Activated CD4-positive, alpha-beta T cell treated with anti-CD3 and anti-CD28 coated beads, Interleukin-2, amount 50 U/mL, for 1 hour (primary cell): ENCODE measurements around the gene LEMD3.
A peak's percentile ranks its signal among the peaks of the same experiment; 100 is the strongest.

Source experiments
- DNase-seq: peaks from one replicate; pipeline ENCODE4 v3.0.0-alpha.2; 2020

The LEMD3 gene

GRCh38 chr12:65169320-65170208, at the start of gene LEMD3:
Gene LEMD3, plus strand, starts transcription at chr12:65169583. Its CDS starts 14 bp downstream, at chr12:65169597.
- peak; percentile 95 for DNase-seq

- DNase-seq: no peak
Measured at GRCh38 chr12:65121049-65121955, 48.1 kb upstream of the LEMD3 start, which contains the start of gene WIF1. Gene WIF1, minus strand, starts transcription at chr12:65121305. Its CDS starts 114 bp downstream, at chr12:65121191.

- no peak for DNase-seq
Measured at GRCh38 chr12:65121956-65122469, 47.4 kb upstream of the LEMD3 start.

- no peak for DNase-seq
Measured at GRCh38 chr12:65122703-65123102, 46.7 kb upstream of the LEMD3 start.

- DNase-seq: no peak
Measured at GRCh38 chr12:65123435-65124063, 45.8 kb upstream of the LEMD3 start.

GRCh38 chr12:65125247-65125646, 44.1 kb upstream of the LEMD3 start:
- DNase-seq: no peak

- DNase-seq: no peak
Measured at GRCh38 chr12:65125975-65126374, 43.4 kb upstream of the LEMD3 start.

- no peak for DNase-seq
Measured at GRCh38 chr12:65126482-65126881, 42.9 kb upstream of the LEMD3 start.

GRCh38 chr12:65133879-65134278, 35.5 kb upstream of the LEMD3 start:
- DNase-seq: no peak

- no peak for DNase-seq
Measured at GRCh38 chr12:65139389-65139788, 30.0 kb upstream of the LEMD3 start.

- no peak for DNase-seq
Measured at GRCh38 chr12:65140738-65141137, 28.6 kb upstream of the LEMD3 start.

- DNase-seq: no peak
Measured at GRCh38 chr12:65147312-65147905, 22.0 kb upstream of the LEMD3 start.

GRCh38 chr12:65152012-65152411, 17.4 kb upstream of the LEMD3 start:
- no peak for DNase-seq

GRCh38 chr12:65152596-65152995, 16.8 kb upstream of the LEMD3 start:
- no peak for DNase-seq

- DNase-seq: no peak
Measured at GRCh38 chr12:65155784-65156183, 13.6 kb upstream of the LEMD3 start.

- no peak for DNase-seq
Measured at GRCh38 chr12:65156366-65156841, 13.0 kb upstream of the LEMD3 start.

GRCh38 chr12:65157091-65157490, 12.3 kb upstream of the LEMD3 start:
- no peak for DNase-seq

GRCh38 chr12:65162609-65163008, 6.8 kb upstream of the LEMD3 start:
- no peak for DNase-seq

GRCh38 chr12:65164244-65164643, 5.1 kb upstream of the LEMD3 start:
- DNase-seq: no peak

- no peak for DNase-seq
Measured at GRCh38 chr12:65164774-65165173, 4.6 kb upstream of the LEMD3 start.

- DNase-seq: no peak
Measured at GRCh38 chr12:65168681-65169319, 583 bp upstream of the LEMD3 start.
